Fibroblast of lung (primary cell): ENCODE measurements around the gene ST6GALNAC6. TPM values are rescaled to one million over a fixed set of nuclear protein-coding genes. Genes with fewer than 3 reads are reported as not detected.

Experiments
- DNase-seq, 2 donors: peaks; one replicate each; pipeline versions ENCODE4 v3.0.0 to v3.0.0-alpha.2; 2010; ENCODE audit warnings: low read depth in 2 of 2
- H2AFZ ChIP-seq: 2 replicates; pipeline ENCODE4 v1.5.1; 2012; ENCODE audit warnings: low read length, control low read depth, inconsistent platforms
- H3K27ac ChIP-seq: 2 replicates; pipeline ENCODE4 v1.5.1; 2011; ENCODE audit warnings: low read length, control low read depth; ENCODE audit not compliant: insufficient read depth
- H3K27me3 ChIP-seq: 2 replicates; pipeline ENCODE4 v1.5.1; 2011; ENCODE audit warnings: mild to moderate bottlenecking, low read length; ENCODE audit not compliant: control insufficient read depth, insufficient read depth
- H3K36me3 ChIP-seq: 2 replicates; pipeline ENCODE4 v1.5.1; 2011; ENCODE audit warnings: low read length; ENCODE audit not compliant: control insufficient read depth, insufficient read depth
- H3K4me1 ChIP-seq: 2 replicates; pipeline ENCODE4 v1.5.1; 2011; ENCODE audit warnings: low read length; ENCODE audit not compliant: control insufficient read depth, insufficient read depth; ENCODE audit errors: extremely low read depth
- H3K4me2 ChIP-seq: 2 replicates; pipeline ENCODE4 v1.5.1; 2011; ENCODE audit warnings: low read length, control low read depth; ENCODE audit not compliant: insufficient read depth; ENCODE audit errors: extremely low read depth
- H3K4me3 ChIP-seq, 4 experiments: fragments of 200-600 bp in 1 of 4; sonication (generic) in 1 of 4; replicated peaks in 1 of 4; 2 replicates each; pipeline ENCODE4 v1.5.1; 2011 to 2016; ENCODE audit warnings: low read length in 4 of 4, low read depth in 3 of 4, mild to moderate bottlenecking in 3 of 4, control low read depth in 2 of 4, inconsistent platforms in 1 of 4, mixed read lengths in 1 of 4; ENCODE audit not compliant: insufficient read depth in 1 of 4; ENCODE audit errors: control extremely low read depth in 1 of 4
- H3K79me2 ChIP-seq: 2 replicates; pipeline ENCODE4 v1.5.1; 2012; ENCODE audit warnings: mild to moderate bottlenecking, low read length, inconsistent platforms; ENCODE audit not compliant: control insufficient read depth, insufficient read depth
- H3K9ac ChIP-seq: 2 replicates; pipeline ENCODE4 v1.5.1; 2011; ENCODE audit warnings: mild to moderate bottlenecking, low read length, control low read depth; ENCODE audit not compliant: insufficient read depth
- H3K9me3 ChIP-seq: 2 replicates; pipeline ENCODE4 v1.5.1; 2012; ENCODE audit warnings: low read depth, low read length; ENCODE audit not compliant: control insufficient read depth, insufficient read depth
- H4K20me1 ChIP-seq: 2 replicates; pipeline ENCODE4 v1.5.1; 2011; ENCODE audit warnings: low read length; ENCODE audit not compliant: control insufficient read depth, insufficient read depth; ENCODE audit errors: extremely low read depth
- CTCF ChIP-seq, 2 donors: IDR thresholded peaks in 1 of 2; conservative IDR thresholded peaks in 1 of 2; 1 replicate in 1 of 2; 2 replicates in 1 of 2; pipeline ENCODE4 v1.5.1; 2011 to 2012; ENCODE audit warnings: low read length in 2 of 2, control low read depth in 1 of 2, inconsistent platforms in 1 of 2, low read depth in 1 of 2, mild to moderate bottlenecking in 1 of 2
- EZH2 ChIP-seq: IDR thresholded peaks from 2 replicates; pipeline ENCODE4 v1.5.1; 2012; ENCODE audit warnings: low read length, control low read depth, mild to moderate bottlenecking; ENCODE audit errors: missing control alignments
- polyA plus RNA-seq, 2 donors: library from polyadenylated mRNA; depleted of rRNA in 1 of 2; stranded (reverse) in 1 of 2; unstranded in 1 of 2; fragments of >200 nt; gene quantifications; 2 replicates each; pipeline ENCODE4 v1.2.1, GENCODE V29; 2011 to 2012; ENCODE audit warnings: missing spikeins in 1 of 2
- total RNA-seq: library from RNA; depleted of rRNA; stranded (reverse); fragments of >200 nt; gene quantifications from 2 replicates; pipeline ENCODE4 v1.2.1, GENCODE V29; 2014

The ST6GALNAC6 gene
- total and polyA plus RNA-seq, 2 donors (not counting 1 experiment from before 2014, with no cell fraction given), result 56.0 to 69.5 TPM

DNA sequence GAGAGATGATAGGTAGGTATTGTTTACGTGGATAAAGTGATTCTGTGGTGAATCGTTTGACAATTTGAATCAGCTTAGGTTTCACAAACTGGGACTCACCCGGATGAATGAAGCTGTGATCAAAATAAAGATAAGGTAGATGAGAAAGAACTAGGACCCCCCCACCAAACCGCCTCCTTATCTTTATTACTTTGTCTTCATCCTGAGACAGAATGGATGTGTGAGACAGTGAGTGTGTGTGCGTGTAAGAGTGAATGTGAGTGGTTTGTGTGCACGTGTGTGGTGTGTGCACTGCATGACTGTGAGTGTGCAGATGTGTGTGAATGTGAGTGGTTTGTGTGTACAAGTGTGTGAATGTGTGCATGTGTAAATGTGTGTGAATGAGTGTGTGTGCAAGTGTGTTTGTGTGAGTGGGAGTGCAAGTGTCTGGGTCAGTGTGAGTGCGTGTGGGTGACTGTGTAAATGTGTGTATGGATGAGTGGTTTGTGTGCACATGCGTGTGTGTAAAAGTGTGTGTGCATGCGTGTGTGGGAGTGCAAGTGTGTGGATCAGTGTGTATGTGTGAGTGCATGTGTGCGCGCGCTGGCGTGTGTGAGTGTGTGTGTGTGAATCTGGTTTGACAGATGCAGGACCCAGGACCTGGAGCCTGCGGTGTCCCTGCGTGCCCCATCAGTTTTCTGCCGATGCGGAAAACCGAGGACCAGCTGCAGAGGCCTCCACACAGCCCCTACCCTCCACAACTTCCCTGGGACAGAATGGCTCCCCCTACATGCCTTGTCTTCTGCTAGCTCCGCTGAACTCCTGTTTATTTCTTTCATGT, 33.5 kb downstream of the ST6GALNAC6 start:
- DNase-seq, result no peak
- Histone ChIP-seq H3K4me3 (no peak overlapping the region), H3K27ac (no peak overlapping the region), H3K36me3 (peaks cover 14% of the 10 kb centered on the region), H3K9me3 (no peaks in the 10 kb centered on the region), H2AFZ (no peak overlapping the region), H4K20me1 (no peaks in the 10 kb centered on the region), H3K27me3 (no peaks in the 10 kb centered on the region), H3K9ac (no peak overlapping the region), H3K4me1 (no peaks in the 10 kb centered on the region), H3K79me2 (no peaks in the 10 kb centered on the region), H3K4me2 (no peak overlapping the region)
- TF ChIP-seq EZH2 (no peak), CTCF (conservative IDR thresholded peaks at IDR 0.05 in 1 of 2, IDR thresholded peaks at IDR 0.05 in 1 of 2; ENCODE audit: low read depth in 1 of 2, low read length in 2 of 2) (no peak)

DNA sequence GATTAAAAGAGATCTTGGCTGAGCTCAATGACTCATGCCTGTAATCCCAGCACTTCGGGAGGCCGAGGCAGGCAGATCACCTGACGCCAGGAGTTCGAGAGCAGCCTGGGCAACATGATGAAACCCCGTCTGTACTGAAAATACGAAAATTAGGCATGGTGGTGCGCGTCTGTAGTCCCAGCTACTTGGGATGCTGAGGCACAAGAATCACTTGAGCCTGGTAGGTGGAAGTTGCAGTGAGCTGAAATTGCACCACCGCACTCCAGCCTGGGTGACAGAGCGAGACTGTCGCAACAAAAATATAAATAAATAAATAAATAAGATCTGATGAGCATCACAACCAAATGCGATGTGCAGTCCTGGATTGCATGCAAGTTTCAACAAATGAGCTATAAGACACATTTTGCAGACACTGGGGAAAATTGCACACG, 36.2 kb downstream of the ST6GALNAC6 start:
- Histone ChIP-seq H3K27me3 (no peaks in the 10 kb centered on the region), H3K4me3 (no peak overlapping the region), H3K9me3 (no peaks in the 10 kb centered on the region), H2AFZ (no peak overlapping the region), H3K4me2 (no peak overlapping the region), H3K9ac (no peak overlapping the region), H3K27ac (no peak overlapping the region), H3K79me2 (no peaks in the 10 kb centered on the region), H3K4me1 (peaks cover 2% of the 10 kb centered on the region), H3K36me3 (peaks cover 9% of the 10 kb centered on the region), H4K20me1 (no peaks in the 10 kb centered on the region)
- TF ChIP-seq EZH2, result no peak
- TF ChIP-seq CTCF (conservative IDR thresholded peaks at IDR 0.05 in 1 of 2, IDR thresholded peaks at IDR 0.05 in 1 of 2; ENCODE audit: low read depth in 1 of 2, low read length in 2 of 2), result no peak
- no peak for DNase-seq

DNA sequence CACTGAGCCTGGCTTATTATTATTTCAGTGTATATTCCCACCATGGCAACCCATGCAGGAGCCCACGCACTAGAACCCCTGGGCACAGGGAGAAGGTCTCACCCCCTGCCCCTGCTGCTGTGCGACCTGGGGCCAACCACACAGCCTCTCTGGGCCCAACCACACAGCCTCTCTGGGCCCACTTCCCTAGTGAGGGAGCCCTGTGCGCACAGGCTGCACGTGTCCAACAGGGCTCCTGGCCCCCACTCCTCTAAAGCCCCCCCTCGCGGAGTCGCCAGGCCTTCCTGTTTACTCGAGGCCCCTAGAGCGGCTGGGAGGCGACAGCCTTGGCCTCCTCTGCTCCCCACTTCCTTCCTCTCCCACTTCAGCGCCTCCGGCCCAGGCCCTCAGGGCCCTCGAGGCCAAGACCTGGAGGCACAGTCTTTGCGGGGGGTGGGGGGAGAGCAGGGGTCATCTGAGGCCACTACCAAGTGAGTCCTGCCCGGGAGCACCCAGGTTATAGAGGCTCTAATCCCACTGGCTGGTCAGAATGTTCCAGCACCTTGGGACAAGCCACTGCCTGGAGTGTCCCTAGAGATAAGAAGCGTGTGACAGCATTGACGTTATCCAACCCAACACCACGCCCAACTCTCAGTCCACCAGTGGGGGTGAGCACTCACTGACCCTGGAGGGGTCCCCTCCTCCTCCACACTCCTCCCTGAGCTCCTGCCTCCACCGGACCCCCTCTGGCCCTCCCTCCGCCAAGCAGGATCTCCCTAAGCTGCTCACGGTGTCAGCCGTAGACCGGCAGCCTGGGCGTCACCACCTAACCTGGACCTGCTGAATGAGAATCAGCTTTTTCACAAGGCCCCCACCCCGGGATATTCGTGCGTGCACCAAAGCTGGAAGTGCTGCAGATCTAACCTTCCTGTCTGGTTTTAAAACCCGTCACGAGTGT, 37.1 kb downstream of the ST6GALNAC6 start:
- Histone ChIP-seq H3K4me1 (peaks cover 9% of the 10 kb centered on the region), H3K27ac (no peak overlapping the region), H2AFZ (no peak overlapping the region)

More for the DNA sequence above, 37.1 kb downstream of the ST6GALNAC6 start:
- no peak overlapping the region for H3K4me3 ChIP-seq
- no peak overlapping the region for H3K9ac ChIP-seq
- no peak overlapping the region for H3K4me2 ChIP-seq
- no peak for DNase-seq
- no peaks in the 10 kb centered on the region for H3K79me2 ChIP-seq
- TF ChIP-seq CTCF (conservative IDR thresholded peaks at IDR 0.05 in 1 of 2, IDR thresholded peaks at IDR 0.05 in 1 of 2; ENCODE audit: low read depth in 1 of 2, low read length in 2 of 2) (no peak), EZH2 (no peak)
- H3K36me3 ChIP-seq, result peaks cover 4% of the 10 kb centered on the region
- no peaks in the 10 kb centered on the region for H3K27me3 ChIP-seq
- H4K20me1 ChIP-seq, result no peaks in the 10 kb centered on the region
- H3K9me3 ChIP-seq, result no peaks in the 10 kb centered on the region
